ENCODE data around the gene AIRE. TPM values are rescaled to one million over a fixed set of nuclear protein-coding genes. Genes with fewer than 3 reads are reported as not detected.

Gene AIRE
- total RNA-seq, 1 donor from 2014 or later, result 0.75 TPM

- TF ChIP-seq, protein P1, sequence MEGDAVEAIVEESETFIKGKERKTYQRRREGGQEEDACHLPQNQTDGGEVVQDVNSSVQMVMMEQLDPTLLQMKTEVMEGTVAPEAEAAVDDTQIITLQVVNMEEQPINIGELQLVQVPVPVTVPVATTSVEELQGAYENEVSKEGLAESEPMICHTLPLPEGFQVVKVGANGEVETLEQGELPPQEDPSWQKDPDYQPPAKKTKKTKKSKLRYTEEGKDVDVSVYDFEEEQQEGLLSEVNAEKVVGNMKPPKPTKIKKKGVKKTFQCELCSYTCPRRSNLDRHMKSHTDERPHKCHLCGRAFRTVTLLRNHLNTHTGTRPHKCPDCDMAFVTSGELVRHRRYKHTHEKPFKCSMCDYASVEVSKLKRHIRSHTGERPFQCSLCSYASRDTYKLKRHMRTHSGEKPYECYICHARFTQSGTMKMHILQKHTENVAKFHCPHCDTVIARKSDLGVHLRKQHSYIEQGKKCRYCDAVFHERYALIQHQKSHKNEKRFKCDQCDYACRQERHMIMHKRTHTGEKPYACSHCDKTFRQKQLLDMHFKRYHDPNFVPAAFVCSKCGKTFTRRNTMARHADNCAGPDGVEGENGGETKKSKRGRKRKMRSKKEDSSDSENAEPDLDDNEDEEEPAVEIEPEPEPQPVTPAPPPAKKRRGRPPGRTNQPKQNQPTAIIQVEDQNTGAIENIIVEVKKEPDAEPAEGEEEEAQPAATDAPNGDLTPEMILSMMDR (IDR thresholded peaks at IDR 0.05), result no peak
- DNase-seq (ENCODE audit: low spot score in 2 of 2), result no peak
- intact Hi-C loops (cut with DNase I), result no loop called here
Observed at GRCh38 chr21:44267655-44268142, 18.0 kb upstream of the AIRE start.

GRCh38 chr21:44269090-44269489, 16.6 kb upstream of the AIRE start:
- DNase-seq (ENCODE audit: low spot score in 2 of 2), result no peak
- Histone ChIP-seq H3K9me3 (no peaks in the 10 kb centered on the region), H3K36me3 (no peaks in the 10 kb centered on the region)

More at GRCh38 chr21:44267655-44268142, 18.0 kb upstream of the AIRE start:
- Histone ChIP-seq H3K27ac (no peak overlapping the region), H3K9me3 (no peaks in the 10 kb centered on the region), H3K4me3 (no peak overlapping the region), H3K27me3 (no peaks in the 10 kb centered on the region), H3K36me3 (no peaks in the 10 kb centered on the region), H3K4me1 (no peaks in the 10 kb centered on the region)

GRCh38 chr21:44271558-44272283, 14.0 kb upstream of the AIRE start:
- intact Hi-C loops (cut with DNase I), result no loop called here
- no peak for DNase-seq (ENCODE audit: low spot score in 2 of 2)
- Histone ChIP-seq H3K27ac (no peak overlapping the region), H3K9me3 (no peaks in the 10 kb centered on the region), H3K4me3 (no peak overlapping the region), H3K4me1 (no peaks in the 10 kb centered on the region), H3K27me3 (no peaks in the 10 kb centered on the region), H3K36me3 (no peaks in the 10 kb centered on the region)
- TF ChIP-seq, protein P1 (IDR thresholded peaks at IDR 0.05), result no peak

More at GRCh38 chr21:44269090-44269489, 16.6 kb upstream of the AIRE start:
- TF ChIP-seq, protein P1 (IDR thresholded peaks at IDR 0.05), result no peak
- intact Hi-C loops (cut with DNase I), result no loop called here
- H3K27me3 ChIP-seq, result no peaks in the 10 kb centered on the region
- no peak overlapping the region for H3K4me3 ChIP-seq
- no peak overlapping the region for H3K27ac ChIP-seq
- H3K4me1 ChIP-seq, result no peaks in the 10 kb centered on the region

DNA sequence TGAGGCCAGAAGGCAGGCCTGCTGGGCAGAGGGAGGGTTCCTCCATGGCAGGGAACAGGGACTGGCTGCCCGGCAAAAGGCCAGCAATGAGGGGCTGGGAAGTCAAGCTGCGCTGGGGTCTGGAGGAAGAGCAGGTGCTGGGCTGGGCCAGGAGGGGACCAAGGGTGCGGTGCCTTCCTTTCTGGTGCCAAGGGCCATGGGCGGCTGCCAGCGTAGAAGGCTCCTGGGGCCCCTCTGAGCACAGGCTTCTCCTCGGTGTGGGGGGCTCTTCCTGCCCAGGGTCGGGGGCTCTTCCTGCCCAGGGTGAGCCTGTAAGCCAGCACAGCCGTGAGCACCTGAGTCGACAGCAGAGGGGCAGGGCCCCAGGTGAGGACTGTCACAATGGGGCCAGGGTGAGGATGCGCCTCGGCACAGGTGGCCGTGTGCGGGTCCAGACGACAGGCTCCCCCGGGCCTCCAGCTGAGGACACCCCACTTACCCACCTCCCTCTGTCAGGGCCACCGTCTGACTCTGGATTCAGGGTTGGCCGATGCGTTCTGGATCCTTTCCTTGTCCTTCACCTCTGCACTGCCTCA, 13.3 kb upstream of the AIRE start:
- Histone ChIP-seq H3K9me3 (no peaks in the 10 kb centered on the region), H3K4me3 (no peak overlapping the region), H3K4me1 (no peaks in the 10 kb centered on the region), H3K27ac (no peak overlapping the region), H3K27me3 (no peaks in the 10 kb centered on the region), H3K36me3 (no peaks in the 10 kb centered on the region)
- TF ChIP-seq, protein P1 (IDR thresholded peaks at IDR 0.05), result no peak
- DNase-seq (ENCODE audit: low spot score in 2 of 2), result no peak
- intact Hi-C loops (cut with DNase I), result no loop called here

DNA sequence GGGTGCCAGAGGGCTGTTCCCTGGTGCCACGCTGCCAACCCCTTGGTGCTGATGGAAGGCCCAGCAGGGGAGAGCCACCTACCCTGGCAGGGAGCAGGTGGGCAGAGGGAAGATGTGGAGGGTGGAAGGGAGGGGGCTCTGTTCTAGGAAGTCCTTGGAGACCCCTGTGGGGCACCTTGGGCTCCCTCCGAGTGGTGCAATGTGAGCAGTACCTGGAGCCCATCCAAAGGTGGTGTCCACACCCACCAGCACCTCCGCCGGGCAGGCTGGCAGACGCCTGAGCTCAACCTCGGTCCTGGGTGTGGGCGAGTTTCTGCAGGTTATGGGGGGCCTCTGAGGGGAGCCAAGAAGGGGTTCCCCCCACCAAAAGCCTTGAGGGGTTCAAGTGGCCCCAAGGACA, 12.6 kb upstream of the AIRE start:
- TF ChIP-seq, protein P1 (IDR thresholded peaks at IDR 0.05), result no peak
- Histone ChIP-seq H3K9me3 (no peaks in the 10 kb centered on the region), H3K4me3 (no peak overlapping the region), H3K36me3 (no peaks in the 10 kb centered on the region), H3K4me1 (no peaks in the 10 kb centered on the region), H3K27me3 (no peaks in the 10 kb centered on the region), H3K27ac (no peak overlapping the region)
- intact Hi-C loops (cut with DNase I), result no loop called here
- DNase-seq (ENCODE audit: low spot score in 2 of 2), result no peak
